Activated CD8-positive, alpha-beta memory T cell treated with anti-CD3 and anti-CD28 coated beads for 24 hours (primary cell): ENCODE data around the gene DNAH14.
"Not testable (repeated sequence)": the region's sequence is repeated elsewhere in the genome, so short reads cannot be mapped to it uniquely, and the experiment has no call there.

Source experiments
- DNase-seq: peaks from one replicate; pipeline ENCODE4 v3.0.0-alpha.2; 2020

Gene DNAH14

GRCh38 chr1:225158291-225158690 lies 228.8 kb downstream of the DNAH14 start:
- no peak for DNase-seq

- DNase-seq, result no peak
Measured at GRCh38 chr1:225159793-225160192, 230.3 kb downstream of the DNAH14 start.

- not testable (repeated sequence) for DNase-seq
Measured at GRCh38 chr1:225177409-225177808, 247.9 kb downstream of the DNAH14 start.

- no peak for DNase-seq
Measured at GRCh38 chr1:225179686-225180085, 250.2 kb downstream of the DNAH14 start.

- DNase-seq, result no peak
Measured at GRCh38 chr1:225182716-225183115, 253.2 kb downstream of the DNAH14 start.

GRCh38 chr1:225191199-225191753 lies 261.8 kb downstream of the DNAH14 start:
- DNase-seq, result no peak

GRCh38 chr1:225201447-225201846 lies 272.0 kb downstream of the DNAH14 start:
- DNase-seq, result no peak

- no peak for DNase-seq
Measured at GRCh38 chr1:225207791-225208190, 278.3 kb downstream of the DNAH14 start.

- no peak for DNase-seq
Measured at GRCh38 chr1:225209153-225209552, 279.7 kb downstream of the DNAH14 start.

- not testable (repeated sequence) for DNase-seq
Measured at GRCh38 chr1:225210180-225210579, 280.7 kb downstream of the DNAH14 start.

- not testable (repeated sequence) for DNase-seq
Measured at GRCh38 chr1:225211694-225212442, 282.4 kb downstream of the DNAH14 start.

- no peak for DNase-seq
Measured at GRCh38 chr1:225224287-225224686, 294.8 kb downstream of the DNAH14 start.

- no peak for DNase-seq
Measured at GRCh38 chr1:225225681-225226080, 296.2 kb downstream of the DNAH14 start.

- no peak for DNase-seq
Measured at GRCh38 chr1:225228871-225229303, 299.4 kb downstream of the DNAH14 start.

- DNase-seq, result not testable (repeated sequence)
Measured at GRCh38 chr1:225229429-225229828, 300.0 kb downstream of the DNAH14 start.

GRCh38 chr1:225230483-225230882 lies 301.0 kb downstream of the DNAH14 start:
- DNase-seq, result no peak

GRCh38 chr1:225232930-225233329 lies 303.5 kb downstream of the DNAH14 start:
- DNase-seq, result not testable (repeated sequence)

- DNase-seq, result no peak
Measured at GRCh38 chr1:225242611-225243010, 313.1 kb downstream of the DNAH14 start.

GRCh38 chr1:225250432-225250831 lies 321.0 kb downstream of the DNAH14 start:
- DNase-seq, result no peak

- DNase-seq, result no peak
Measured at GRCh38 chr1:225253173-225253572, 323.7 kb downstream of the DNAH14 start.

GRCh38 chr1:225253784-225254183 lies 324.3 kb downstream of the DNAH14 start:
- no peak for DNase-seq

GRCh38 chr1:225254676-225255075 lies 325.2 kb downstream of the DNAH14 start:
- no peak for DNase-seq

- no peak for DNase-seq
Measured at GRCh38 chr1:225257081-225257480, 327.6 kb downstream of the DNAH14 start.

GRCh38 chr1:225258811-225259210 lies 329.3 kb downstream of the DNAH14 start:
- no peak for DNase-seq

GRCh38 chr1:225259542-225259941 lies 330.1 kb downstream of the DNAH14 start:
- no peak for DNase-seq
